HG03342 (cell line): ENCODE data around the gene CCDC144A.
"Not testable (repeated sequence)": the region's sequence is repeated elsewhere in the genome, so short reads cannot be mapped to it uniquely, and the experiment has no call there.

Experiments used
- ATAC-seq: cut with Tn5 transposase; IDR thresholded peaks from one replicate; pipeline ENCODE4 v1.9.1; 2021; ENCODE audit warnings: mild to moderate bottlenecking, moderate library complexity; ENCODE audit not compliant: unreplicated experiment

The CCDC144A gene

GRCh38 chr17:16689731-16690281 is at the start of gene CCDC144A:
TSS of gene CCDC144A (plus strand) at chr17:16690241. CDS start at chr17:16690401, 160 bp downstream.
- not testable (repeated sequence) for ATAC-seq

- ATAC-seq, result no peak
Observed at GRCh38 chr17:16649585-16649984, 40.5 kb upstream of the CCDC144A start.

- ATAC-seq, result no peak
Observed at GRCh38 chr17:16652252-16652651, 37.8 kb upstream of the CCDC144A start.

GRCh38 chr17:16652847-16653366 is 37.1 kb upstream of the CCDC144A start:
- ATAC-seq, result no peak

- peak; percentile 91 for ATAC-seq
Observed at GRCh38 chr17:16653367-16654041, 36.5 kb upstream of the CCDC144A start, which contains the start of gene ZNF624. TSS of gene ZNF624 (minus strand) at chr17:16653850.

GRCh38 chr17:16661217-16661616 is 28.8 kb upstream of the CCDC144A start:
- ATAC-seq, result no peak

- no peak for ATAC-seq
Observed at GRCh38 chr17:16662936-16663335, 27.1 kb upstream of the CCDC144A start.

- not testable (repeated sequence) for ATAC-seq
Observed at GRCh38 chr17:16666553-16666906, 23.5 kb upstream of the CCDC144A start.

GRCh38 chr17:16666907-16667636 is 23.0 kb upstream of the CCDC144A start:
- not testable (repeated sequence) for ATAC-seq

GRCh38 chr17:16676676-16677268 is 13.3 kb upstream of the CCDC144A start:
- ATAC-seq, result no peak

GRCh38 chr17:16683290-16684138 is 6.5 kb upstream of the CCDC144A start:
- not testable (repeated sequence) for ATAC-seq

GRCh38 chr17:16686019-16686418 is 4.0 kb upstream of the CCDC144A start:
- not testable (repeated sequence) for ATAC-seq

GRCh38 chr17:16687151-16687550 is 2.9 kb upstream of the CCDC144A start:
- ATAC-seq, result not testable (repeated sequence)

GRCh38 chr17:16690447-16690846 is 406 bp downstream of the CCDC144A start:
- ATAC-seq, result not testable (repeated sequence)

GRCh38 chr17:16697603-16698002 is 7.6 kb downstream of the CCDC144A start:
- not testable (repeated sequence) for ATAC-seq

- ATAC-seq, result not testable (repeated sequence)
Observed at GRCh38 chr17:16745492-16746203, 55.6 kb downstream of the CCDC144A start.

GRCh38 chr17:16746571-16746970 is 56.5 kb downstream of the CCDC144A start:
- not testable (repeated sequence) for ATAC-seq

GRCh38 chr17:16750515-16750914 is 60.5 kb downstream of the CCDC144A start:
- not testable (repeated sequence) for ATAC-seq

GRCh38 chr17:16751224-16751923 is 61.3 kb downstream of the CCDC144A start:
- not testable (repeated sequence) for ATAC-seq
